ENCODE results near the gene PRKCB.
"Not testable (repeated sequence)": the region's sequence is repeated elsewhere in the genome, so short reads cannot be mapped to it uniquely, and the experiment has no call there.

The PRKCB gene

GRCh38 chr16:24135624-24136565, 300.1 kb downstream of the PRKCB start:
- no peak for DNase-seq (ENCODE audit: low read depth)

GRCh38 chr16:24138024-24138423, 302.2 kb downstream of the PRKCB start:
- no peak for DNase-seq (ENCODE audit: low read depth)

- no peak for DNase-seq (ENCODE audit: low read depth)
Measured at GRCh38 chr16:24138575-24138974, 302.8 kb downstream of the PRKCB start.

GRCh38 chr16:24139282-24139681, 303.5 kb downstream of the PRKCB start:
- no peak for DNase-seq (ENCODE audit: low read depth)

GRCh38 chr16:24140730-24141129, 304.9 kb downstream of the PRKCB start:
- DNase-seq (ENCODE audit: low read depth), result no peak

GRCh38 chr16:24141466-24141865, 305.7 kb downstream of the PRKCB start:
- DNase-seq (ENCODE audit: low read depth), result no peak

GRCh38 chr16:24141917-24142316, 306.1 kb downstream of the PRKCB start:
- no peak for DNase-seq (ENCODE audit: low read depth)

GRCh38 chr16:24145927-24146326, 310.1 kb downstream of the PRKCB start:
- no peak for DNase-seq (ENCODE audit: low read depth)

- no peak for DNase-seq (ENCODE audit: low read depth)
Measured at GRCh38 chr16:24146518-24146917, 310.7 kb downstream of the PRKCB start.

- DNase-seq (ENCODE audit: low read depth), result no peak
Measured at GRCh38 chr16:24149102-24149501, 313.3 kb downstream of the PRKCB start.

GRCh38 chr16:24150282-24150681, 314.5 kb downstream of the PRKCB start:
- DNase-seq (ENCODE audit: low read depth), result no peak

- no peak for DNase-seq (ENCODE audit: low read depth)
Measured at GRCh38 chr16:24151482-24151939, 315.7 kb downstream of the PRKCB start.

- not testable (repeated sequence) for DNase-seq (ENCODE audit: low read depth)
Measured at GRCh38 chr16:24152048-24152447, 316.3 kb downstream of the PRKCB start.

- no peak for DNase-seq (ENCODE audit: low read depth)
Measured at GRCh38 chr16:24152826-24153225, 317.0 kb downstream of the PRKCB start.

GRCh38 chr16:24156777-24157176, 321.0 kb downstream of the PRKCB start:
- DNase-seq (ENCODE audit: low read depth), result no peak

- no peak for DNase-seq (ENCODE audit: low read depth)
Measured at GRCh38 chr16:24163935-24164334, 328.2 kb downstream of the PRKCB start.

- DNase-seq (ENCODE audit: low read depth), result no peak
Measured at GRCh38 chr16:24164416-24164815, 328.6 kb downstream of the PRKCB start.

- no peak for DNase-seq (ENCODE audit: low read depth)
Measured at GRCh38 chr16:24165273-24165672, 329.5 kb downstream of the PRKCB start.

GRCh38 chr16:24166661-24167528, 331.1 kb downstream of the PRKCB start:
- no peak for DNase-seq (ENCODE audit: low read depth)

GRCh38 chr16:24168856-24169255, 333.1 kb downstream of the PRKCB start:
- no peak for DNase-seq (ENCODE audit: low read depth)

- no peak for DNase-seq (ENCODE audit: low read depth)
Measured at GRCh38 chr16:24170407-24170806, 334.6 kb downstream of the PRKCB start.

GRCh38 chr16:24174504-24174903, 338.7 kb downstream of the PRKCB start:
- DNase-seq (ENCODE audit: low read depth), result no peak

- no peak for DNase-seq (ENCODE audit: low read depth)
Measured at GRCh38 chr16:24174957-24175356, 339.2 kb downstream of the PRKCB start.

Measured in activated gamma-delta T cell treated with anti-CD3 and anti-CD28 coated beads, Interleukin-2, amount 50 U/mL, for 16 hours (primary cell).